ENCODE results near the gene PYM1.
"Not testable (repeated sequence)": the region's sequence is repeated elsewhere in the genome, so short reads cannot be mapped to it uniquely, and the experiment has no call there.

The PYM1 gene

DNA sequence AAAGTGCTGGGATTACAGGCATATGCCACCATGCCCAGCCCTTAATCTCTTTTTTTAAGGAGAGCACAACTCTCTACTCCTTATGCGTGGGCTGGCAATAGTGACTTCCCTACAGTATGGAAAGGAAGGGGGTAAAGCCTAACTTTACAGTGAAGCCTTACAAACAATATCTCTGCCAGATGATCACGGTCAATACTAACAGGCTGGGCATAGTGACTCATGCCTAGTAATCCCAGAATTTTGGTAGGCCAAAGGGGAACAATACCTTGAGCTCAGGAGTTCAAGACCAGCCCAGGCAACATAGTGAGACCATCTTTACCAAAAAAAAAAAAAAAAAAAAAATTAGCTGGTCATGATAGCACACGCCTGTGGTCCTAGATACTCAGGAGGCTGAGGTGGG lies 5.6 kb downstream of the PYM1 start:
- Histone ChIP-seq H3K27me3 (ENCODE audit: insufficient read depth, low read length) (no peaks in the 10 kb centered on the region), H3K4me3 (ENCODE audit: low read depth, low read length, poor library complexity, severe bottlenecking) (no peak overlapping the region), H3K27ac (ENCODE audit: low read depth, low read length, poor library complexity, severe bottlenecking) (no peak overlapping the region), H3K4me1 (ENCODE audit: insufficient read depth, low read length, severe bottlenecking) (peaks cover 33% of the 10 kb centered on the region), H3K9me3 (ENCODE audit: low read length) (no peaks in the 10 kb centered on the region), H3K36me3 (ENCODE audit: insufficient read depth, low read length) (peaks cover 80% of the 10 kb centered on the region), H3K79me2 (ENCODE audit: insufficient read depth, low read length) (peaks cover 90% of the 10 kb centered on the region), H2AFZ (ENCODE audit: low read length) (no peak overlapping the region), H3K9ac (ENCODE audit: low read length) (no peak overlapping the region), H4K20me1 (ENCODE audit: insufficient read depth, low read length) (no peaks in the 10 kb centered on the region), H3K4me2 (ENCODE audit: low read length) (no peak overlapping the region), H3K9me2 (ENCODE audit: low read depth, low read length) (no peaks in the 10 kb centered on the region), H3F3A (ENCODE audit: insufficient read depth, low read length) (no peaks in the 10 kb centered on the region)
- no peak for TF ChIP-seq EZH2 (IDR thresholded peaks at IDR 0.05; ENCODE audit: borderline replicate concordance, low read length)
- TF ChIP-seq, protein P1, sequence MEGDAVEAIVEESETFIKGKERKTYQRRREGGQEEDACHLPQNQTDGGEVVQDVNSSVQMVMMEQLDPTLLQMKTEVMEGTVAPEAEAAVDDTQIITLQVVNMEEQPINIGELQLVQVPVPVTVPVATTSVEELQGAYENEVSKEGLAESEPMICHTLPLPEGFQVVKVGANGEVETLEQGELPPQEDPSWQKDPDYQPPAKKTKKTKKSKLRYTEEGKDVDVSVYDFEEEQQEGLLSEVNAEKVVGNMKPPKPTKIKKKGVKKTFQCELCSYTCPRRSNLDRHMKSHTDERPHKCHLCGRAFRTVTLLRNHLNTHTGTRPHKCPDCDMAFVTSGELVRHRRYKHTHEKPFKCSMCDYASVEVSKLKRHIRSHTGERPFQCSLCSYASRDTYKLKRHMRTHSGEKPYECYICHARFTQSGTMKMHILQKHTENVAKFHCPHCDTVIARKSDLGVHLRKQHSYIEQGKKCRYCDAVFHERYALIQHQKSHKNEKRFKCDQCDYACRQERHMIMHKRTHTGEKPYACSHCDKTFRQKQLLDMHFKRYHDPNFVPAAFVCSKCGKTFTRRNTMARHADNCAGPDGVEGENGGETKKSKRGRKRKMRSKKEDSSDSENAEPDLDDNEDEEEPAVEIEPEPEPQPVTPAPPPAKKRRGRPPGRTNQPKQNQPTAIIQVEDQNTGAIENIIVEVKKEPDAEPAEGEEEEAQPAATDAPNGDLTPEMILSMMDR (IDR thresholded peaks at IDR 0.05; ENCODE audit: low read length) = no peak

GRCh38 chr12:55919032-55919431 lies 8.7 kb downstream of the PYM1 start:
- H4K20me1 ChIP-seq (ENCODE audit: insufficient read depth, low read length); H3K9me3 ChIP-seq (ENCODE audit: low read length); H3K4me2 ChIP-seq (ENCODE audit: low read length); H3K27me3 ChIP-seq (ENCODE audit: insufficient read depth, low read length); H3F3A ChIP-seq (ENCODE audit: insufficient read depth, low read length); H2AFZ ChIP-seq (ENCODE audit: low read length); H3K4me3 ChIP-seq (ENCODE audit: low read depth, low read length, poor library complexity, severe bottlenecking); H3K9me2 ChIP-seq (ENCODE audit: low read depth, low read length); H3K27ac ChIP-seq (ENCODE audit: low read depth, low read length, poor library complexity, severe bottlenecking); H3K9ac ChIP-seq (ENCODE audit: low read length): not testable (repeated sequence)
- peaks cover 84% of the 10 kb centered on the region for H3K36me3 ChIP-seq (ENCODE audit: insufficient read depth, low read length)
- peaks cover 11% of the 10 kb centered on the region for H3K4me1 ChIP-seq (ENCODE audit: insufficient read depth, low read length, severe bottlenecking)
- H3K79me2 ChIP-seq (ENCODE audit: insufficient read depth, low read length) = peaks cover 90% of the 10 kb centered on the region

- H3K4me3 ChIP-seq (ENCODE audit: low read depth, low read length, poor library complexity, severe bottlenecking) = no peak overlapping the region
- H4K20me1 ChIP-seq (ENCODE audit: insufficient read depth, low read length) = no peaks in the 10 kb centered on the region
- H3K9me2 ChIP-seq (ENCODE audit: low read depth, low read length) = no peaks in the 10 kb centered on the region
- no peaks in the 10 kb centered on the region for H3K4me1 ChIP-seq (ENCODE audit: insufficient read depth, low read length, severe bottlenecking)
- no peak for TF ChIP-seq EZH2 (IDR thresholded peaks at IDR 0.05; ENCODE audit: borderline replicate concordance, low read length)
- TF ChIP-seq, protein P1 (IDR thresholded peaks at IDR 0.05; ENCODE audit: low read length) = no peak
- no peaks in the 10 kb centered on the region for H3K9me3 ChIP-seq (ENCODE audit: low read length)
- H3K4me2 ChIP-seq (ENCODE audit: low read length) = no peak overlapping the region
- peaks cover 75% of the 10 kb centered on the region for H3K79me2 ChIP-seq (ENCODE audit: insufficient read depth, low read length)
- peaks cover 81% of the 10 kb centered on the region for H3K36me3 ChIP-seq (ENCODE audit: insufficient read depth, low read length)
- H3F3A ChIP-seq (ENCODE audit: insufficient read depth, low read length) = no peaks in the 10 kb centered on the region
- H3K9ac ChIP-seq (ENCODE audit: low read length) = no peak overlapping the region
- no peak overlapping the region for H2AFZ ChIP-seq (ENCODE audit: low read length)
- no peaks in the 10 kb centered on the region for H3K27me3 ChIP-seq (ENCODE audit: insufficient read depth, low read length)
- no peak overlapping the region for H3K27ac ChIP-seq (ENCODE audit: low read depth, low read length, poor library complexity, severe bottlenecking)
Measured at GRCh38 chr12:55915482-55915859, 12.2 kb downstream of the PYM1 start.

- Histone ChIP-seq H3K4me2 (ENCODE audit: low read length) (no peak overlapping the region), H4K20me1 (ENCODE audit: insufficient read depth, low read length) (no peaks in the 10 kb centered on the region), H3K27ac (ENCODE audit: low read depth, low read length, poor library complexity, severe bottlenecking) (no peak overlapping the region), H3K36me3 (ENCODE audit: insufficient read depth, low read length) (peaks cover 65% of the 10 kb centered on the region), H3K27me3 (ENCODE audit: insufficient read depth, low read length) (no peaks in the 10 kb centered on the region), H3K4me1 (ENCODE audit: insufficient read depth, low read length, severe bottlenecking) (no peaks in the 10 kb centered on the region), H3K9me3 (ENCODE audit: low read length) (no peaks in the 10 kb centered on the region), H3K4me3 (ENCODE audit: low read depth, low read length, poor library complexity, severe bottlenecking) (no peak overlapping the region), H3K79me2 (ENCODE audit: insufficient read depth, low read length) (peaks cover 68% of the 10 kb centered on the region), H3K9me2 (ENCODE audit: low read depth, low read length) (no peaks in the 10 kb centered on the region), H2AFZ (ENCODE audit: low read length) (no peak overlapping the region), H3F3A (ENCODE audit: insufficient read depth, low read length) (no peaks in the 10 kb centered on the region), H3K9ac (ENCODE audit: low read length) (no peak overlapping the region)
- TF ChIP-seq EZH2 (IDR thresholded peaks at IDR 0.05; ENCODE audit: borderline replicate concordance, low read length) = no peak
- TF ChIP-seq, protein P1 (IDR thresholded peaks at IDR 0.05; ENCODE audit: low read length) = no peak
Measured at GRCh38 chr12:55912908-55913307, 14.8 kb downstream of the PYM1 start.

Measured in OCI-LY1 (cell line).